Ovary (tissue), 3 donors: ENCODE results near the gene NR3C2.

ENCODE experiments used
- CTCF ChIP-seq, 3 donors: fragments of 450-650 bp in 2 of 3; fragments of 200-600 bp in 1 of 3; IDR thresholded peaks; one replicate each; pipeline versions ENCODE4 v1.5.1 to v1.8.0; 2016 to 2022; ENCODE audit warnings: antibody characterized with exemption in 3 of 3, mild to moderate bottlenecking in 1 of 3
- EP300 ChIP-seq: sonication (generic); formaldehyde crosslinking; IDR thresholded peaks from one replicate; pipeline ENCODE4 v1.6.1; 2017; ENCODE audit warnings: antibody characterized with exemption
- POLR2A ChIP-seq: fragments of 450-650 bp; IDR thresholded peaks from one replicate; pipeline ENCODE4 v1.6.1; 2017; ENCODE audit warnings: antibody characterized with exemption, mild to moderate bottlenecking, moderate library complexity
- donor health status: DM: no; HTN: no; CAD: no.

DNA sequence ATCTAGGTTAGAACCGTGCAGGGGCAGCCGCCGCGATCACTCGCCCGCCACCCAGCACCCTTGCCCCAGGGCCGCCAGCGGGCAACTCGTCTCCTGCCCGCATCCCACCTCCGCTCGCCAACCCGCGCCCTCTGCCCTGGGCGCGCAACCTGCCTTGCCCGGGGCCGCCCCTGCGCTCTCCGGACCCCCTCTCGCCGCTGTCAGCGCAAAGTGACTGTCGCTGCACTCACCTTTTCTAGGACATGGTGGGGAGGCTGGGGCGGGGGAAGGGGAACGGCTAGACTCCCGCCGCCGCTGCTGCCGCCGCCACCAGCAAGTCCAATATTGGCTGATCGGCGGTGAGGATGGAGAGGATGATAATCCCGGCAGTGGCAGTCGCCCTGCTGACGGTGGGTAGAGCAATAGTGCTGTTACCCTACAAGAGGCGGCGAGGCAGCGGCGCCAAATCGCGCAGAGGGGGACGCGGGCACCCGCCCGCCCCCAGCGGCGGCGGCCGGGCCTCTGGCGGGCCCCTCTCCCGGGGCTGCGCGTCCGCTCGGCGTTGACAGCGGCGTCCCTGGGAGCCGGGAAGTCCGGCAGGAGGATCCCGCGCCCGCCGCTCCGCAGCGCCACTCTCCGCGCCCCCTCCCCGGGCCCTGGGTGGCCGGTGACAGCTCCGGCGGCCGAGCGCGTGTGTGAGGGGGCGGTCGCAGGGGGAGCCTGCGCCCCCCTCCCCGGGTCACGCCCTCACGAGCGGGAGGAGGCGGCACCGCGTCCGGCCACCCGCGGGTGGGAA, 2.3 kb upstream of the NR3C2 start:
- TF ChIP-seq CTCF (IDR thresholded peaks at IDR 0.05) (peak in 1 of 3 donors; percentile 19), POLR2A (no peak), EP300 (no peak)
